ENCODE data around the gene ATP1A2. TPM values are rescaled to one million over a fixed set of nuclear protein-coding genes. Genes with fewer than 3 reads are reported as not detected.

Gene ATP1A2
- total RNA-seq, 3 donors from 2014 or later, result not detected

GRCh38 chr1:160129966-160130365 lies 14.4 kb downstream of the ATP1A2 start:
- no peak for DNase-seq
- ATAC-seq, result no peak
- Mint-ChIP-seq H3K27me3 (ENCODE audit: low read depth) (peaks cover 14% of the 10 kb centered on the region), H3K4me3 (no peak overlapping the region), H3K9me3 (no peaks in the 10 kb centered on the region), H3K36me3 (ENCODE audit: insufficient read depth) (no peaks in the 10 kb centered on the region), H3K4me1 (ENCODE audit: low read depth) (no peaks in the 10 kb centered on the region)

- no peak for ATAC-seq
- no peak overlapping the region for H3K4me3 Mint-ChIP-seq
- no peaks in the 10 kb centered on the region for H3K36me3 Mint-ChIP-seq (ENCODE audit: insufficient read depth)
- no peak for DNase-seq
- H3K9me3 Mint-ChIP-seq, result no peaks in the 10 kb centered on the region
- peaks cover 17% of the 10 kb centered on the region for H3K27me3 Mint-ChIP-seq (ENCODE audit: low read depth)
- H3K4me1 Mint-ChIP-seq (ENCODE audit: low read depth), result no peaks in the 10 kb centered on the region
Observed at GRCh38 chr1:160130486-160130885, 14.9 kb downstream of the ATP1A2 start.

GRCh38 chr1:160130939-160131338 lies 15.4 kb downstream of the ATP1A2 start:
- Mint-ChIP-seq H3K4me3 (no peak overlapping the region), H3K4me1 (ENCODE audit: low read depth) (no peaks in the 10 kb centered on the region), H3K9me3 (no peaks in the 10 kb centered on the region), H3K36me3 (ENCODE audit: insufficient read depth) (no peaks in the 10 kb centered on the region), H3K27me3 (ENCODE audit: low read depth) (peaks cover 17% of the 10 kb centered on the region)
- ATAC-seq, result no peak
- no peak for DNase-seq

- Mint-ChIP-seq H3K4me1 (ENCODE audit: low read depth) (no peaks in the 10 kb centered on the region), H3K9me3 (no peaks in the 10 kb centered on the region), H3K36me3 (ENCODE audit: insufficient read depth) (no peaks in the 10 kb centered on the region), H3K4me3 (no peak overlapping the region), H3K27me3 (ENCODE audit: low read depth) (peaks cover 17% of the 10 kb centered on the region)
- ATAC-seq (no peak), DNase-seq (no peak)
Observed at GRCh38 chr1:160131803-160132565, 16.4 kb downstream of the ATP1A2 start.

- no peak for ATAC-seq
- H3K4me3 Mint-ChIP-seq, result no peak overlapping the region
- no peaks in the 10 kb centered on the region for H3K36me3 Mint-ChIP-seq (ENCODE audit: insufficient read depth)
- H3K4me1 Mint-ChIP-seq (ENCODE audit: low read depth), result no peaks in the 10 kb centered on the region
- H3K27me3 Mint-ChIP-seq (ENCODE audit: low read depth), result peaks cover 17% of the 10 kb centered on the region
- H3K9me3 Mint-ChIP-seq, result no peaks in the 10 kb centered on the region
- DNase-seq, result no peak
Observed at GRCh38 chr1:160133990-160134770, 18.6 kb downstream of the ATP1A2 start.

- ATAC-seq (no peak), DNase-seq (no peak)
- no peaks in the 10 kb centered on the region for H3K9me3 Mint-ChIP-seq
- no peaks in the 10 kb centered on the region for H3K36me3 Mint-ChIP-seq (ENCODE audit: insufficient read depth)
- H3K4me1 Mint-ChIP-seq (ENCODE audit: low read depth), result no peaks in the 10 kb centered on the region
- H3K27me3 Mint-ChIP-seq (ENCODE audit: low read depth), result peaks cover 21% of the 10 kb centered on the region
- no peak overlapping the region for H3K4me3 Mint-ChIP-seq
Observed at GRCh38 chr1:160134791-160135572, 19.4 kb downstream of the ATP1A2 start.

GRCh38 chr1:160136121-160136925 lies 20.8 kb downstream of the ATP1A2 start:
- Mint-ChIP-seq H3K36me3 (ENCODE audit: insufficient read depth) (no peaks in the 10 kb centered on the region), H3K4me1 (ENCODE audit: low read depth) (no peaks in the 10 kb centered on the region), H3K27me3 (ENCODE audit: low read depth) (peaks cover 23% of the 10 kb centered on the region), H3K4me3 (no peak overlapping the region), H3K9me3 (no peaks in the 10 kb centered on the region)
- ATAC-seq (no peak), DNase-seq (no peak)

GRCh38 chr1:160136926-160137200 lies 21.3 kb downstream of the ATP1A2 start:
- no peak for ATAC-seq
- no peaks in the 10 kb centered on the region for H3K36me3 Mint-ChIP-seq (ENCODE audit: insufficient read depth)

GRCh38 chr1:160137216-160137862 lies 21.8 kb downstream of the ATP1A2 start:
- DNase-seq (no peak), ATAC-seq (no peak)
- Mint-ChIP-seq H3K27me3 (ENCODE audit: low read depth) (peaks cover 17% of the 10 kb centered on the region), H3K9me3 (no peaks in the 10 kb centered on the region), H3K4me1 (ENCODE audit: low read depth) (no peaks in the 10 kb centered on the region), H3K4me3 (no peak overlapping the region), H3K36me3 (ENCODE audit: insufficient read depth) (no peaks in the 10 kb centered on the region)

More at GRCh38 chr1:160136926-160137200, 21.3 kb downstream of the ATP1A2 start:
- peaks cover 22% of the 10 kb centered on the region for H3K27me3 Mint-ChIP-seq (ENCODE audit: low read depth)
- H3K4me3 Mint-ChIP-seq, result no peak overlapping the region
- no peak for DNase-seq
- no peaks in the 10 kb centered on the region for H3K4me1 Mint-ChIP-seq (ENCODE audit: low read depth)
- H3K9me3 Mint-ChIP-seq, result no peaks in the 10 kb centered on the region

GRCh38 chr1:160139840-160140239 lies 24.3 kb downstream of the ATP1A2 start:
- no peaks in the 10 kb centered on the region for H3K4me1 Mint-ChIP-seq (ENCODE audit: low read depth)
- DNase-seq, result no peak
- peaks cover 16% of the 10 kb centered on the region for H3K27me3 Mint-ChIP-seq (ENCODE audit: low read depth)
- H3K36me3 Mint-ChIP-seq (ENCODE audit: insufficient read depth), result no peaks in the 10 kb centered on the region
- no peak for ATAC-seq
- no peak overlapping the region for H3K4me3 Mint-ChIP-seq
- H3K9me3 Mint-ChIP-seq, result no peaks in the 10 kb centered on the region

- Mint-ChIP-seq H3K9me3 (no peaks in the 10 kb centered on the region), H3K27me3 (ENCODE audit: low read depth) (peaks cover 14% of the 10 kb centered on the region), H3K4me1 (ENCODE audit: low read depth) (no peaks in the 10 kb centered on the region), H3K36me3 (ENCODE audit: insufficient read depth) (no peaks in the 10 kb centered on the region), H3K4me3 (no peak overlapping the region)
- DNase-seq (no peak), ATAC-seq (no peak)
Observed at GRCh38 chr1:160143695-160144094, 28.1 kb downstream of the ATP1A2 start.

GRCh38 chr1:160144921-160145320 lies 29.4 kb downstream of the ATP1A2 start:
- no peak for ATAC-seq
- no peaks in the 10 kb centered on the region for H3K9me3 Mint-ChIP-seq
- H3K4me3 Mint-ChIP-seq, result no peak overlapping the region
- H3K27me3 Mint-ChIP-seq (ENCODE audit: low read depth), result peaks cover 11% of the 10 kb centered on the region
- H3K4me1 Mint-ChIP-seq (ENCODE audit: low read depth), result no peaks in the 10 kb centered on the region
- no peak for DNase-seq
- no peaks in the 10 kb centered on the region for H3K36me3 Mint-ChIP-seq (ENCODE audit: insufficient read depth)

- H3K36me3 Mint-ChIP-seq (ENCODE audit: insufficient read depth), result no peaks in the 10 kb centered on the region
- DNase-seq (no peak), ATAC-seq (no peak)
- H3K9me3 Mint-ChIP-seq, result no peaks in the 10 kb centered on the region
- H3K4me1 Mint-ChIP-seq (ENCODE audit: low read depth), result no peaks in the 10 kb centered on the region
- H3K27me3 Mint-ChIP-seq (ENCODE audit: low read depth), result peaks cover 2% of the 10 kb centered on the region
- H3K4me3 Mint-ChIP-seq, result no peak overlapping the region
Observed at GRCh38 chr1:160146107-160146506, 30.5 kb downstream of the ATP1A2 start.

All from activated T-cell treated with anti-CD3 and anti-CD28 coated beads, Interleukin-2, amount 50 U/mL, for 4 hours (primary cell).